Fibroblast of mammary gland (primary cell): ENCODE results near the gene ZNF467.

Experiments used
- DNase-seq: peaks from one replicate; pipeline ENCODE4 v3.0.0-alpha.2; 2010; ENCODE audit warnings: low read depth
- H3K4me3 ChIP-seq: 2 replicates; pipeline ENCODE4 v1.5.1; 2011; ENCODE audit warnings: low read depth, mild to moderate bottlenecking, low read length, moderate library complexity; ENCODE audit not compliant: control insufficient read depth
- TF ChIP-seq, protein P1 (sequence below): conservative IDR thresholded peaks from 2 replicates; pipeline ENCODE4 v1.5.1; 2011; ENCODE audit warnings: low read depth, low read length, inconsistent platforms; ENCODE audit not compliant: control insufficient read depth, insufficient read depth

Gene ZNF467

DNA sequence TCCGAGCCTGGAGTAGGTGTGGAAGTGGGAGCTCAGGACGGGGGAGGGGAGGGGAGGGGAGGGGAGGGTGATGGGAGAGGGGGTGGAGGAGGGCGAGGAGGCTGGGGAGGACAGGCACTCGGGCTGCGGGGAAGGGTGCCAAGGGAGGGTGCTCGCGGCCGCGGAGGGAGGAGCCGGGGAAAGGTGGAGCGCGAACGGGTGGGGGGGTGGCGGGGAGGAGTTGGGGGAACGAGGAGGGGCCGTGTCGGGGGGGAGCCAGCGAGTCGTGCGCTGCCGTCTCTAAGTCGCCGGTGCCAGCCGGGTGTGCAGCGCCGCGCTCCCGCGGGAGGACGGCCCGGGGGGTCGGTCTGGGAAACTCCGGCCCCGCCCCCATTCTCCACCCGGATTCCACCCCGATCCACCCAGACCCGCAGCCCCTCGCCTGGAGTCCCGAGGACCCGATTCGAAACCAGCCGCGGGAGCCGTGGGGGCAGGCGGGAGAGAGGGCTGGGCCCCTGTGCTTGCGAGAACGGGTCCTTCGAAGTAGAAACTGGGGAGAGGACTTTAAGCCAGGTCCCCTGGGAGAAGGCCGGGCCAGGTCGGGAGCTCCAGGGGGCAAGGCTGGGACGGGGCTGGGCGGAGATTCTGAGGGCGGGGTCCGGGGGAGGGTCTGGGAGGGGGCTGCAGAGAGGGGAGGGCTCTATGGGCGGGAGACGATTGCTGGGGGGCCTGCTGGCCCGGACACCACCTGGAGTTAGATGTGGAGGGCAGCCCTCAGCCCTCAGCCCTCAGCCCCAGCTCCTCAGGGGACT lies at the start of gene ZNF467:
Gene ZNF467, minus strand, starts transcription at position 143 of the 791 bp plus-strand sequence. CDS start 2,556 bp downstream, outside the sequence.
- TF ChIP-seq, protein P1, sequence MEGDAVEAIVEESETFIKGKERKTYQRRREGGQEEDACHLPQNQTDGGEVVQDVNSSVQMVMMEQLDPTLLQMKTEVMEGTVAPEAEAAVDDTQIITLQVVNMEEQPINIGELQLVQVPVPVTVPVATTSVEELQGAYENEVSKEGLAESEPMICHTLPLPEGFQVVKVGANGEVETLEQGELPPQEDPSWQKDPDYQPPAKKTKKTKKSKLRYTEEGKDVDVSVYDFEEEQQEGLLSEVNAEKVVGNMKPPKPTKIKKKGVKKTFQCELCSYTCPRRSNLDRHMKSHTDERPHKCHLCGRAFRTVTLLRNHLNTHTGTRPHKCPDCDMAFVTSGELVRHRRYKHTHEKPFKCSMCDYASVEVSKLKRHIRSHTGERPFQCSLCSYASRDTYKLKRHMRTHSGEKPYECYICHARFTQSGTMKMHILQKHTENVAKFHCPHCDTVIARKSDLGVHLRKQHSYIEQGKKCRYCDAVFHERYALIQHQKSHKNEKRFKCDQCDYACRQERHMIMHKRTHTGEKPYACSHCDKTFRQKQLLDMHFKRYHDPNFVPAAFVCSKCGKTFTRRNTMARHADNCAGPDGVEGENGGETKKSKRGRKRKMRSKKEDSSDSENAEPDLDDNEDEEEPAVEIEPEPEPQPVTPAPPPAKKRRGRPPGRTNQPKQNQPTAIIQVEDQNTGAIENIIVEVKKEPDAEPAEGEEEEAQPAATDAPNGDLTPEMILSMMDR, result no peak
- H3K4me3 ChIP-seq, result peak within 1 kb of the TSS; percentile 44
- DNase-seq, result no peak

DNA sequence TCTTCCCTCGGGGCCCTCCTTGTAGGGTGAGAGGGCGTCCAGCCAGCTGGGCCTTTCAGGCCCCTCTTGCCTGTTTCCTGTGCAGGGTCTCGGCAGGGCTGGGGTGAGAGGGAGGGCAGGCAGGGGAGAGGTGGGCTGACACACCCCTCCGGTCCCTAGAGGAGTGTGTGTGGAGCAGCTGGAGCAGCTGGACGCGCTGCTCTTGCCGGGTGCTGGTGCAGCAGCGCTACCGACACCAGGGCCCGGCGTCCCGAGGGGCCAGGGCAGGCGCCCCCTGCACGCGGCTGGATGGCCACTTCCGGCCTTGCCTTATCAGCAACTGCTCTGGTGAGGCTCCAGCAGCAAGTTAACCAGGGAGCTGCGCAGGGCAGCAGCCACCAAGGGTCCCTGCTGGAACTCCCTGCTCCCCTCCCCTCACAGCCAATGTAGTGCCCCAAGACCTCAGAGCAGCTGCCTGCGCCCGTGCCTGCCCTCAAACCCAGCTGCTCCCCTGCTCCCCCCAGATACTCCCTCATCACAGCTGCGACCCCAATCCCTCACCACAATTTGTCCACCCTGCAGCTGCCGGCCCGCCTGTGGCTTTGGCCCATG lies 49.1 kb upstream of the ZNF467 start:
- no peak overlapping the region for H3K4me3 ChIP-seq
- no peak for DNase-seq
- TF ChIP-seq, protein P1, result no peak

- no peak overlapping the region for H3K4me3 ChIP-seq
- TF ChIP-seq, protein P1, result no peak
Measured at GRCh38 chr7:149821191-149822148, 48.1 kb upstream of the ZNF467 start.

GRCh38 chr7:149820622-149821190 lies 47.3 kb upstream of the ZNF467 start:
- no peak overlapping the region for H3K4me3 ChIP-seq
- DNase-seq, result no peak
- TF ChIP-seq, protein P1, result no peak

More at GRCh38 chr7:149821191-149822148, 48.1 kb upstream of the ZNF467 start:
- no peak for DNase-seq

GRCh38 chr7:149819961-149820340 lies 46.6 kb upstream of the ZNF467 start:
- H3K4me3 ChIP-seq, result no peak overlapping the region
- TF ChIP-seq, protein P1, result no peak
- no peak for DNase-seq
